ENCODE data around the gene RABGGTA. TPM values are rescaled to one million over a fixed set of nuclear protein-coding genes. Genes with fewer than 3 reads are reported as not detected.

RABGGTA gene
- total RNA-seq, 1 donor from 2014 or later, result 32.6 TPM

DNA sequence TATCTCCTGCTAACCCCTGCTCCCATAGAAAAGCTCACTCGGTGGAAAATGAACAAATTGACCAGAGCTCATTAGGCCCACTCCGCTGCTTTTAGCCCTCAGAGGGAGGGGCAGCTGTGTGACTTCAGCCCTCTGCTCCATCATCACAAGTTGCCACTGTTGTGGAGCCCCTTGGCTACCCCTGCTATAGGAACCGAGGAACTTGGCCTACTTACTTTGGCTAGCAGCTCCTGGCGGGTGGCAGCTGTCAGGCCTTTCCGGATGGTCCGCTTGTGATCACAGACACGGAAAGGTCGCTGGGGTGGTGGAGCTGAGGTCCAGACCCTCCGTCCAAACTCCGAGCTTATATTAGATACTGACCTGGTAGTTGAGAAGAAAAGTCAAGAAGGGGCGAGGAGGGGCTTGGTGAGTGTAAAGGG lies 35.8 kb upstream of the RABGGTA start:
- Histone ChIP-seq H3K27me3 (ENCODE audit: control insufficient read depth, insufficient read depth, low read length) (no peaks in the 10 kb centered on the region), H3K36me3 (ENCODE audit: control insufficient read depth, insufficient read depth, low read length) (peaks cover 29% of the 10 kb centered on the region), H3K4me3 (ENCODE audit: low read depth, low read length) (no peak overlapping the region)
- TF ChIP-seq, protein P1, sequence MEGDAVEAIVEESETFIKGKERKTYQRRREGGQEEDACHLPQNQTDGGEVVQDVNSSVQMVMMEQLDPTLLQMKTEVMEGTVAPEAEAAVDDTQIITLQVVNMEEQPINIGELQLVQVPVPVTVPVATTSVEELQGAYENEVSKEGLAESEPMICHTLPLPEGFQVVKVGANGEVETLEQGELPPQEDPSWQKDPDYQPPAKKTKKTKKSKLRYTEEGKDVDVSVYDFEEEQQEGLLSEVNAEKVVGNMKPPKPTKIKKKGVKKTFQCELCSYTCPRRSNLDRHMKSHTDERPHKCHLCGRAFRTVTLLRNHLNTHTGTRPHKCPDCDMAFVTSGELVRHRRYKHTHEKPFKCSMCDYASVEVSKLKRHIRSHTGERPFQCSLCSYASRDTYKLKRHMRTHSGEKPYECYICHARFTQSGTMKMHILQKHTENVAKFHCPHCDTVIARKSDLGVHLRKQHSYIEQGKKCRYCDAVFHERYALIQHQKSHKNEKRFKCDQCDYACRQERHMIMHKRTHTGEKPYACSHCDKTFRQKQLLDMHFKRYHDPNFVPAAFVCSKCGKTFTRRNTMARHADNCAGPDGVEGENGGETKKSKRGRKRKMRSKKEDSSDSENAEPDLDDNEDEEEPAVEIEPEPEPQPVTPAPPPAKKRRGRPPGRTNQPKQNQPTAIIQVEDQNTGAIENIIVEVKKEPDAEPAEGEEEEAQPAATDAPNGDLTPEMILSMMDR (IDR thresholded peaks at IDR 0.05; ENCODE audit: insufficient read depth, low read length, severe bottlenecking), result no peak
- FAIRE-seq, result no peak
- DNase-seq (ENCODE audit: low read depth), result no peak

GRCh38 chr14:24304019-24304387 lies 32.6 kb upstream of the RABGGTA start:
- H3K36me3 ChIP-seq (ENCODE audit: control insufficient read depth, insufficient read depth, low read length), result peaks cover 33% of the 10 kb centered on the region
- FAIRE-seq (no peak), DNase-seq (ENCODE audit: low read depth) (no peak)
- H3K4me3 ChIP-seq (ENCODE audit: low read depth, low read length), result no peak overlapping the region
- TF ChIP-seq, protein P1 (IDR thresholded peaks at IDR 0.05; ENCODE audit: insufficient read depth, low read length, severe bottlenecking), result no peak
- no peaks in the 10 kb centered on the region for H3K27me3 ChIP-seq (ENCODE audit: control insufficient read depth, insufficient read depth, low read length)

GRCh38 chr14:24300326-24300980 lies 29.1 kb upstream of the RABGGTA start:
- TF ChIP-seq, protein P1 (IDR thresholded peaks at IDR 0.05; ENCODE audit: insufficient read depth, low read length, severe bottlenecking), result no peak
- no peak for FAIRE-seq
- Histone ChIP-seq H3K4me3 (ENCODE audit: low read depth, low read length) (peak overlapping the region; percentile 73), H3K36me3 (ENCODE audit: control insufficient read depth, insufficient read depth, low read length) (peaks cover 33% of the 10 kb centered on the region), H3K27me3 (ENCODE audit: control insufficient read depth, insufficient read depth, low read length) (no peaks in the 10 kb centered on the region)
- DNase-seq (ENCODE audit: low read depth), result no peak

- peak; percentile 80 for DNase-seq (ENCODE audit: low read depth)
- FAIRE-seq, result no peak
- Histone ChIP-seq H3K27me3 (ENCODE audit: control insufficient read depth, insufficient read depth, low read length) (no peaks in the 10 kb centered on the region), H3K4me3 (ENCODE audit: low read depth, low read length) (peak within 1 kb of the TSS; percentile 73), H3K36me3 (ENCODE audit: control insufficient read depth, insufficient read depth, low read length) (peaks cover 28% of the 10 kb centered on the region)
- TF ChIP-seq, protein P1 (IDR thresholded peaks at IDR 0.05; ENCODE audit: insufficient read depth, low read length, severe bottlenecking), result no peak
Observed at GRCh38 chr14:24299255-24300191, 28.1 kb upstream of the RABGGTA start, which contains the start of the genes DHRS1 and NOP9. Gene DHRS1, minus strand, starts transcription at chr14:24299780. Its CDS starts 674 bp downstream, at chr14:24299106. Gene NOP9, plus strand, starts transcription at chr14:24299850. Its CDS starts 105 bp downstream, at chr14:24299955.

DNA sequence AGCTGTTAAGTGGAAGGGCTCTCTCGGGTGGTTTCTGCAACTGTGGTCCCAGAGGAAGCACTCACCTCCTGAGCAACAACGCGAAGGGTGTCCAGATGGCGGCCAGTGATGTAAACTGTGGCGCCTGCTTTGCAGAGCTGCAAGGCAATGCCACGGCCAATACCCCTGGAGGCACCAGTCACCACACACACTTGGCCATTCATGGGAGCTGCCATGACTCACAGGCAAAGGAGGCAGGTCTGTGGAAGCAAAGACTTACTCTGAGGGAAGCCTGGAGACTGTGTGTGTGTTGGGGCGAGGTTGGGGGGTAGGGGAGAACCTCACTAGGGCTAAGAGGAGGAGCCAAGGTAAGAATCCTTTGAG lies 27.5 kb upstream of the RABGGTA start:
- H3K27me3 ChIP-seq (ENCODE audit: control insufficient read depth, insufficient read depth, low read length), result no peaks in the 10 kb centered on the region
- peaks cover 25% of the 10 kb centered on the region for H3K36me3 ChIP-seq (ENCODE audit: control insufficient read depth, insufficient read depth, low read length)
- TF ChIP-seq, protein P1 (IDR thresholded peaks at IDR 0.05; ENCODE audit: insufficient read depth, low read length, severe bottlenecking), result no peak
- FAIRE-seq, result no peak
- H3K4me3 ChIP-seq (ENCODE audit: low read depth, low read length), result peak overlapping the region; percentile 73
- peak; percentile 92 for DNase-seq (ENCODE audit: low read depth)
